H9 (cell line): ENCODE measurements around the gene DSCAM. TPM values are rescaled to one million over a fixed set of nuclear protein-coding genes. Genes with fewer than 3 reads are reported as not detected.

Experiments
- DNase-seq: peaks from one replicate; pipeline ENCODE4 v3.0.0-alpha.2; 2017
- H2AFZ ChIP-seq: one replicate; pipeline ENCODE4 v1.6.1; 2013; ENCODE audit warnings: mild to moderate bottlenecking, low read length, control low read depth, moderate library complexity
- H2AK5ac ChIP-seq: 2 replicates; pipeline ENCODE4 v1.6.1; 2013; ENCODE audit warnings: low read length, control low read depth, mixed read lengths; ENCODE audit not compliant: insufficient read length
- H2BK120ac ChIP-seq: one replicate; pipeline ENCODE4 v1.6.1; 2013; ENCODE audit warnings: low read depth, mild to moderate bottlenecking, low read length, control low read depth, inconsistent platforms; ENCODE audit not compliant: poor library complexity, severe bottlenecking
- H2BK12ac ChIP-seq: 2 replicates; pipeline ENCODE4 v1.6.1; 2013; ENCODE audit warnings: low read length, control low read depth, mixed read lengths, low read depth; ENCODE audit not compliant: insufficient read length
- H2BK15ac ChIP-seq: 2 replicates; pipeline ENCODE4 v1.6.1; 2013; ENCODE audit warnings: low read depth, low read length, control low read depth
- H2BK20ac ChIP-seq: one replicate; pipeline ENCODE4 v1.6.1; 2013; ENCODE audit warnings: low read depth, mild to moderate bottlenecking, low read length, control low read depth, inconsistent platforms; ENCODE audit not compliant: poor library complexity, severe bottlenecking
- H2BK5ac ChIP-seq: 2 replicates; pipeline ENCODE4 v1.6.1; 2013; ENCODE audit warnings: low read length, control low read depth, mixed read lengths; ENCODE audit not compliant: insufficient read length
- H3K14ac ChIP-seq: 2 replicates; pipeline ENCODE4 v1.6.1; 2013; ENCODE audit warnings: low read length, control low read depth; ENCODE audit not compliant: insufficient read depth
- H3K18ac ChIP-seq: 2 replicates; pipeline ENCODE4 v1.6.1; 2013; ENCODE audit warnings: low read depth, mild to moderate bottlenecking, mixed read lengths, low read length, control low read depth; ENCODE audit not compliant: insufficient read length
- H3K23ac ChIP-seq: 2 replicates; pipeline ENCODE4 v1.6.1; 2013; ENCODE audit warnings: low read length, control low read depth, mixed read lengths, low read depth; ENCODE audit not compliant: insufficient read length
- H3K23me2 ChIP-seq: 2 replicates; pipeline ENCODE4 v1.6.1; 2013; ENCODE audit warnings: low read depth, mild to moderate bottlenecking, mixed read lengths, low read length, control low read depth; ENCODE audit not compliant: insufficient read length, poor library complexity, severe bottlenecking
- H3K27ac ChIP-seq: 2 replicates; pipeline ENCODE4 v1.5.1; 2013; ENCODE audit warnings: low read length, control low read depth, mixed read lengths, low read depth; ENCODE audit not compliant: insufficient read length
- H3K27me3 ChIP-seq: 2 replicates; pipeline ENCODE4 v1.6.1; 2013; ENCODE audit warnings: low read length, control low read depth, inconsistent platforms; ENCODE audit not compliant: insufficient read depth
- H3K4ac ChIP-seq: 2 replicates; pipeline ENCODE4 v1.6.1; 2013; ENCODE audit warnings: low read depth, mild to moderate bottlenecking, control low read depth, inconsistent platforms, low read length, moderate library complexity
- H3K4me1 ChIP-seq: 2 replicates; pipeline ENCODE4 v1.6.1; 2013; ENCODE audit warnings: low read length, control low read depth, inconsistent platforms; ENCODE audit not compliant: insufficient read depth
- H3K4me2 ChIP-seq: 2 replicates; pipeline ENCODE4 v1.6.1; 2013; ENCODE audit warnings: low read length, control low read depth, mixed read lengths; ENCODE audit not compliant: insufficient read length, insufficient read depth
- H3K56ac ChIP-seq: 2 replicates; pipeline ENCODE4 v1.6.1; 2013; ENCODE audit warnings: low read depth, mild to moderate bottlenecking, mixed read lengths, low read length, control low read depth; ENCODE audit not compliant: insufficient read length
- H3K79me1 ChIP-seq: 2 replicates; pipeline ENCODE4 v1.6.1; 2013; ENCODE audit warnings: low read depth, mild to moderate bottlenecking, moderate library complexity, low read length, control low read depth, inconsistent platforms; ENCODE audit not compliant: insufficient read depth, poor library complexity, severe bottlenecking
- H3K79me2 ChIP-seq: 2 replicates; pipeline ENCODE4 v1.6.1; 2013; ENCODE audit warnings: low read length, control low read depth, inconsistent platforms; ENCODE audit not compliant: insufficient read depth
- H3K9ac ChIP-seq: 2 replicates; pipeline ENCODE4 v1.6.1; 2013; ENCODE audit warnings: low read length, control low read depth, mixed read lengths; ENCODE audit not compliant: insufficient read length; ENCODE audit errors: extremely low read depth
- H3K9me3 ChIP-seq: one replicate; pipeline ENCODE4 v1.6.1; 2013; ENCODE audit warnings: low read depth, low read length, inconsistent platforms; ENCODE audit not compliant: control insufficient read depth
- H3T11ph ChIP-seq: one replicate; pipeline ENCODE4 v1.6.1; 2013; ENCODE audit warnings: mild to moderate bottlenecking, low read length, control low read depth, inconsistent platforms
- H4K20me1 ChIP-seq: one replicate; pipeline ENCODE4 v1.6.1; 2013; ENCODE audit not compliant: control insufficient read depth, insufficient read length, insufficient read depth
- H4K5ac ChIP-seq: 2 replicates; pipeline ENCODE4 v1.6.1; 2013; ENCODE audit warnings: low read depth, mild to moderate bottlenecking, mixed read lengths, low read length, control low read depth; ENCODE audit not compliant: insufficient read length
- H4K8ac ChIP-seq: replicated peaks from 2 replicates; pipeline ENCODE4 v1.6.1; 2013; ENCODE audit warnings: low read length, control low read depth, mixed read lengths, low read depth; ENCODE audit not compliant: insufficient read length
- H4K91ac ChIP-seq: 2 replicates; pipeline ENCODE4 v1.6.1; 2013; ENCODE audit warnings: low read depth, mild to moderate bottlenecking, moderate library complexity, mixed read lengths, low read length, control low read depth; ENCODE audit not compliant: insufficient read length
- H3K27ac Mint-ChIP-seq, 3 experiments: 2 replicates in 2 of 3; 3 replicates in 1 of 3; pipeline ENCODE4 v1.8.0; 2020 to 2021; ENCODE audit warnings: mixed read lengths in 3 of 3, mild to moderate bottlenecking in 1 of 3, moderate library complexity in 1 of 3
- H3K27me3 Mint-ChIP-seq: 2 replicates; pipeline ENCODE4 v1.8.0; 2021; ENCODE audit warnings: low read depth, mild to moderate bottlenecking, moderate library complexity, mixed read lengths
- H3K36me3 Mint-ChIP-seq, 3 experiments: 2 replicates in 2 of 3; 3 replicates in 1 of 3; pipeline ENCODE4 v1.8.0; 2020 to 2021; ENCODE audit warnings: low read depth in 3 of 3, mixed read lengths in 3 of 3; ENCODE audit not compliant: insufficient read depth in 1 of 3
- H3K4me1 Mint-ChIP-seq, 2 experiments: 2 replicates each; pipeline ENCODE4 v1.8.0; 2020; ENCODE audit warnings: mixed read lengths in 2 of 2
- H3K4me3 Mint-ChIP-seq, 2 experiments: 2 replicates in 1 of 2; 3 replicates in 1 of 2; pipeline ENCODE4 v1.8.0; 2020 to 2021; ENCODE audit warnings: mild to moderate bottlenecking in 2 of 2, mixed read lengths in 2 of 2, moderate library complexity in 1 of 2
- H3K9me3 Mint-ChIP-seq, 2 experiments: 2 replicates in 1 of 2; 3 replicates in 1 of 2; pipeline ENCODE4 v1.8.0; 2020; ENCODE audit warnings: mild to moderate bottlenecking in 2 of 2, mixed read lengths in 2 of 2, moderate library complexity in 1 of 2
- CTCF ChIP-seq: fragments of 200-600 bp; sonication (generic); conservative IDR thresholded peaks from 3 replicates; pipeline ENCODE4 v1.8.0; 2021; ENCODE audit warnings: antibody characterized with exemption, mild to moderate bottlenecking
- WGBS: extraction: QIAGEN DNeasy Blood & Tissue Kit; methylation state at CpG from one replicate; pipeline ENCODE4 v1.1.7; 2013; ENCODE audit warnings: missing lambda C conversion rate, low lambda C conversion rate, mixed read lengths; ENCODE audit not compliant: insufficient read length; ENCODE audit errors: extremely low coverage; 5-methylcytosine and 5-hydroxymethylcytosine counted together
- total RNA-seq: library from RNA; stranded (reverse); gene quantifications from 2 replicates; pipeline ENCODE4 v1.2.1, GENCODE V29; 2021

DSCAM gene
- total RNA-seq, 1 experiment from 2014 or later: 0.17 TPM

DNA sequence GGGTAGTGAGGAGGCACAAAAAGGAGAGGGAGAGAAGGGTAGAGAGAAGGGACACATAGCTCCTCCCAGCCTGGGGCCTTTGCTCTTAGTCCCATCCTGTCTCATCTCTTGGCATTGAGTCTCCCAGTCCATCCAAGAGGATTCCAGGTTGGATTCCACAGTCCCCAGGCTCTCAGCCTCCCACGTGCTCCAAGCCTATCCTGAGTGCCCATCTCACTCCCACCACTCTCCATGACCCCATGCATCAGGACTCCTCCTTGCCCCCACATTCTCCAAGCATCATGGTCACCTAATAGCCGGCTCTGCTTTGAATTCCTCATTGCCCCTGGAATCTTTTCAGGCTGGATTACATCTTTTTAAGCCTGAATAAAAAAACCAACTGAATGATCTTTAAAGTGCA, 87.9 kb downstream of the DSCAM start:
- DNase-seq: no peak
- H3K9me3 Mint-ChIP-seq: peaks cover 0 to 2% of the 10 kb centered on the region in 2 experiments; a peak in 2 of 5 replicates
- Histone ChIP-seq H2BK5ac (no peak overlapping the region), H3K27ac (no peak overlapping the region), H3K23ac (no peak overlapping the region), H4K91ac (no peak overlapping the region), H3K4me1 (no peaks in the 10 kb centered on the region), H4K8ac (no peak overlapping the region), H4K5ac (no peak overlapping the region), H3K23me2 (no peaks in the 10 kb centered on the region), H2AK5ac (no peak overlapping the region), H3K4me2 (no peak overlapping the region), H2BK20ac (no peak overlapping the region), H3K4ac (no peak overlapping the region), H3K9ac (no peak overlapping the region), H2AFZ (no peak overlapping the region), H2BK15ac (no peak overlapping the region), H3T11ph (no peak overlapping the region), H3K79me2 (no peaks in the 10 kb centered on the region), H3K56ac (no peak overlapping the region), H4K20me1 (no peaks in the 10 kb centered on the region), H3K14ac (no peak overlapping the region), H3K27me3 (no peaks in the 10 kb centered on the region), H2BK12ac (no peak overlapping the region), H2BK120ac (no peak overlapping the region), H3K79me1 (no peaks in the 10 kb centered on the region), H3K18ac (no peak overlapping the region), H3K9me3 (no peaks in the 10 kb centered on the region)
- H3K4me1 Mint-ChIP-seq: no peaks in the 10 kb centered on the region
- no peaks in the 10 kb centered on the region for H3K36me3 Mint-ChIP-seq
- H3K4me3 Mint-ChIP-seq: no peak overlapping the region
- H3K27me3 Mint-ChIP-seq: no peaks in the 10 kb centered on the region
- TF ChIP-seq CTCF: no peak
- WGBS: no CpG with 5 or more reads among the region's 2 CpGs
- no peak overlapping the region; a peak in 1 of 7 replicates for H3K27ac Mint-ChIP-seq
